PC-3 (cell line): Measurements from ENCODE around the gene BCAR1.

ENCODE experiments used
- CTCF ChIP-seq: fragments of 300-600 bp; sonication (generic); conservative IDR thresholded peaks from 2 replicates; pipeline ENCODE4 v1.5.1; 2017; ENCODE audit warnings: antibody characterized with exemption, low read depth, mild to moderate bottlenecking, low read length
- EZH2phosphoT487 ChIP-seq: fragments of 300-600 bp; sonication (generic); IDR thresholded peaks from 2 replicates; pipeline ENCODE4 v1.6.1; 2018; ENCODE audit warnings: mild to moderate bottlenecking, antibody characterized with exemption, low read length, borderline replicate concordance

- TF ChIP-seq CTCF = no peak
- no peak for TF ChIP-seq EZH2phosphoT487
Observed at GRCh38 chr16:75258807-75259141, 7.3 kb upstream of the BCAR1 start.
